ENCODE measurements around the gene ANKEF1. TPM values are rescaled to one million over a fixed set of nuclear protein-coding genes. Genes with fewer than 3 reads are reported as not detected.
A peak's percentile ranks its signal among the peaks of the same experiment; 100 is the strongest.

ANKEF1 gene
- total RNA-seq, 3 donors from 2014 or later: 3.6 to 13.1 (median 7.3) TPM

DNA sequence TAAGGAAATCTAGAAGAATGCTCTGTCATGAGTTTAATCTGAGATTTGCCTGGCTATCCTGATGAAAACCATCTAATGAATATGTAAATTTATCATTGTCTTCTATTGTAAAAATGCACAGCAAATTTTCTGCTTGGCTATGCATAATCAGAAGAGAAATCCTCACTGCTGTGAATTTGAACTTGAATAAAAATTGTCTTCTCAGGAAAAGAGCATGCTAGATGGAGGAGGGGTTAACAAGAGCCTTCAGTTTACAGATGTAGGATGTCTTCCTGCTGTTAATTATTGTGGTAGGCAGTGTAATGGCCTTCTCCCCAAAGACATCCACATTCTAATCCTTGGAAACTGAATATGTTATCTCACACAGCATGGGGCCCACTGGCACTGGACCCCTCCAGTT, 45.8 kb downstream of the ANKEF1 start:
- Histone ChIP-seq H3K4me1 (no peaks in the 10 kb centered on the region), H3K36me3 (no peaks in the 10 kb centered on the region), H3K9me3 (no peaks in the 10 kb centered on the region), H3K27me3 (no peaks in the 10 kb centered on the region), H3K4me3 (no peak overlapping the region), H3K27ac (no peak overlapping the region)
- intact Hi-C loops (cut with DNase I; ENCODE audit: low total_unique reads): no loop called here
- DNase-seq (ENCODE audit: low spot score in 2 of 2): no peak
- TF ChIP-seq POLR2A (IDR thresholded peaks at IDR 0.05) (no peak), POLR2AphosphoS5 (IDR thresholded peaks at IDR 0.05) (no peak)
- TF ChIP-seq, protein P1, sequence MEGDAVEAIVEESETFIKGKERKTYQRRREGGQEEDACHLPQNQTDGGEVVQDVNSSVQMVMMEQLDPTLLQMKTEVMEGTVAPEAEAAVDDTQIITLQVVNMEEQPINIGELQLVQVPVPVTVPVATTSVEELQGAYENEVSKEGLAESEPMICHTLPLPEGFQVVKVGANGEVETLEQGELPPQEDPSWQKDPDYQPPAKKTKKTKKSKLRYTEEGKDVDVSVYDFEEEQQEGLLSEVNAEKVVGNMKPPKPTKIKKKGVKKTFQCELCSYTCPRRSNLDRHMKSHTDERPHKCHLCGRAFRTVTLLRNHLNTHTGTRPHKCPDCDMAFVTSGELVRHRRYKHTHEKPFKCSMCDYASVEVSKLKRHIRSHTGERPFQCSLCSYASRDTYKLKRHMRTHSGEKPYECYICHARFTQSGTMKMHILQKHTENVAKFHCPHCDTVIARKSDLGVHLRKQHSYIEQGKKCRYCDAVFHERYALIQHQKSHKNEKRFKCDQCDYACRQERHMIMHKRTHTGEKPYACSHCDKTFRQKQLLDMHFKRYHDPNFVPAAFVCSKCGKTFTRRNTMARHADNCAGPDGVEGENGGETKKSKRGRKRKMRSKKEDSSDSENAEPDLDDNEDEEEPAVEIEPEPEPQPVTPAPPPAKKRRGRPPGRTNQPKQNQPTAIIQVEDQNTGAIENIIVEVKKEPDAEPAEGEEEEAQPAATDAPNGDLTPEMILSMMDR (IDR thresholded peaks at IDR 0.05): no peak

DNA sequence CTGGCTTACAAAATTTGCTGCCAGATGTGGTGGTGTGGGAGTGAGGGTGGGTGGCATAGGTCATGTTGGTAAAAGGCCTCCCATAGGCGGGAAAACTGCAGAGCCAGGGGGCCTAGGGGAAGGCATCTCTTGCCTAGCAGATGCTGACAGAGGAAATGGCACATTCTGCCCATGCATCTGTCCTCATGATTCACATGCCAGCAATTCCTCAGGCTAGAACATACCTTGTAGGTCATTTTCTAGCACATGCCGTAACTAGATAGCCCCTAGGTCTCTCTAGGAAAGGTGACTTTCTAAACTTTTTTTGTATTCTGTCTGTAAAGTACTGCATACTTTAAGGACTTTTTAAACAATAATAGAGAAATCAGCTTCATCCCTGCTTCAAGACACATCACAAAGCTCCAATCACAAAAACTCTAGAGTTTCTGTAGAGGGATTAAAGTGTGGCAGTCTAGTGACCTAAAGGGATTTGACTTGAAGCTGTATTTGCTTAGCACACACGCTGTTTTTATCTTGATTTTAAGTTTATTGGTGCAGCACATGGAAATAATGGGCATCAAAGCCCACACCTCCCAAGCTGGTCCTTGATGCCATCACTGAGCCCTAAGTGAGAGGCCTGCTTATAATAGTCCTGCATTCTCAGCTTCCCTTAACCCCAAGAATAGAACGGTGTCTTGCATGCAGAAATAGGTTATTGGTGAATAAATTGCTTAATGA, 55.2 kb downstream of the ANKEF1 start:
- H3K27me3 ChIP-seq: no peaks in the 10 kb centered on the region
- H3K4me3 ChIP-seq: no peak overlapping the region
- H3K4me1 ChIP-seq: no peaks in the 10 kb centered on the region
- no peak overlapping the region for H3K27ac ChIP-seq
- intact Hi-C loops (cut with DNase I; ENCODE audit: low total_unique reads): no loop called here
- TF ChIP-seq, protein P1 (IDR thresholded peaks at IDR 0.05): no peak
- TF ChIP-seq POLR2A (IDR thresholded peaks at IDR 0.05): no peak
- no peak for TF ChIP-seq POLR2AphosphoS5 (IDR thresholded peaks at IDR 0.05)
- no peaks in the 10 kb centered on the region for H3K36me3 ChIP-seq
- DNase-seq (ENCODE audit: low spot score in 2 of 2): no peak
- no peaks in the 10 kb centered on the region for H3K9me3 ChIP-seq

DNA sequence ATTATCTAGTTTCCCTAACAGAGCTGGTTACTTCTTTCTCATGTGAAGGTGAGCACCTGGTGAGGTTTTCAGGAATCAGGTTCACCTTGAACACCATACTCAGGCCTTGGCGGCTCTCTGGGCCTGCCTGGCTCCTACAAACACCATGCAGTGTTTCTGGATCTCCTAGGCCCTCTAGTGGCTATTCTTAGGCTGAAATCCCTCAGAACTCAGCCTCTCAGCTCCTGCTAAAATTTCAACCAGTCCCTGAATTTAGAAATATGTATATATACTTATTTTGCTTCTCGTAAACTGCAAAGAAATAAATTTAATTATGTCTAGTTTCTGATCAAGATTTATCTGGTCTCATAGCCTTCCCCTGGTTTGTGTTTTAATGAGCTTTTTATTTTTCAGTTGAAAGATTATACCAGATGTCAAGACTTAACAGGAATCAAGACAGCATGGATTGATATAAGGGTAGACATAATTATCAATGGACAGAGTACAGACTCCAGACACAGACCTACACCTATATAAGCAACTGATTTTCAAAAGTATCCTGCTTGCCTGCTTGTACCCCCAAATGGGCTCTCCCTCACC, 55.9 kb downstream of the ANKEF1 start:
- TF ChIP-seq POLR2A (IDR thresholded peaks at IDR 0.05): no peak
- no peak for TF ChIP-seq POLR2AphosphoS5 (IDR thresholded peaks at IDR 0.05)
- TF ChIP-seq, protein P1 (IDR thresholded peaks at IDR 0.05): peak in 2 of 3 donors; percentile 43 to 58
- Histone ChIP-seq H3K27me3 (no peaks in the 10 kb centered on the region), H3K4me1 (no peaks in the 10 kb centered on the region), H3K9me3 (no peaks in the 10 kb centered on the region), H3K36me3 (no peaks in the 10 kb centered on the region), H3K4me3 (no peak overlapping the region), H3K27ac (no peak overlapping the region)
- no peak for DNase-seq (ENCODE audit: low spot score in 2 of 2)
- intact Hi-C loops (cut with DNase I; ENCODE audit: low total_unique reads): no loop called here

DNA sequence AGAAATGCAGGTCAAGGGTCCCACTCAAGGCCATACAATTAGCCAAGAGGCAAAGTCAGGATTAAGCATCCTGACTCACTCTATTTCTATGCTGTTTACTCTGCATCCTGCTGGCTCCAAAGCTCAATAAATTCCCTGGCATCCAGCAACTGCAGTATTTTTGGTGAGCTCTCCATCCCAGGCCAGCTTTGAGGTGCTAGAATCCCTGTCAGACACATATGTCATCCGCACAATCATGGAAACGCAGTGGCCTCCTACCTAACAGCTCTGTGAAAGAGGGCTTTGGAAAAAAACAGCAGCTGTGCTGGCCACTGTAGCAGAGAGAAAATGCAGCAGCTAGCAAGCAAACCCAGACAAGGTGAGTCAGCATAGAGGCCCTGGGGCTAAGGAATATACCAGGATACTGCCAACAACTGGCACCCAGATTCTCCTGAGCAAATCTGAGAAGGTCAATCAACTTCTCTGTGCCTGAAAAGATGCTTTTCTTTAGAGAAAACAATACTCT, 58.4 kb downstream of the ANKEF1 start:
- no peaks in the 10 kb centered on the region for H3K9me3 ChIP-seq
- H3K27ac ChIP-seq: no peak overlapping the region
- no peak overlapping the region for H3K4me3 ChIP-seq
- TF ChIP-seq POLR2A (IDR thresholded peaks at IDR 0.05) (no peak), POLR2AphosphoS5 (IDR thresholded peaks at IDR 0.05) (no peak)
- TF ChIP-seq, protein P1 (IDR thresholded peaks at IDR 0.05): no peak
- H3K4me1 ChIP-seq: no peaks in the 10 kb centered on the region
- H3K36me3 ChIP-seq: no peaks in the 10 kb centered on the region
- no peaks in the 10 kb centered on the region for H3K27me3 ChIP-seq
- intact Hi-C loops (cut with DNase I; ENCODE audit: low total_unique reads): no loop called here
- DNase-seq (ENCODE audit: low spot score in 2 of 2): no peak

DNA sequence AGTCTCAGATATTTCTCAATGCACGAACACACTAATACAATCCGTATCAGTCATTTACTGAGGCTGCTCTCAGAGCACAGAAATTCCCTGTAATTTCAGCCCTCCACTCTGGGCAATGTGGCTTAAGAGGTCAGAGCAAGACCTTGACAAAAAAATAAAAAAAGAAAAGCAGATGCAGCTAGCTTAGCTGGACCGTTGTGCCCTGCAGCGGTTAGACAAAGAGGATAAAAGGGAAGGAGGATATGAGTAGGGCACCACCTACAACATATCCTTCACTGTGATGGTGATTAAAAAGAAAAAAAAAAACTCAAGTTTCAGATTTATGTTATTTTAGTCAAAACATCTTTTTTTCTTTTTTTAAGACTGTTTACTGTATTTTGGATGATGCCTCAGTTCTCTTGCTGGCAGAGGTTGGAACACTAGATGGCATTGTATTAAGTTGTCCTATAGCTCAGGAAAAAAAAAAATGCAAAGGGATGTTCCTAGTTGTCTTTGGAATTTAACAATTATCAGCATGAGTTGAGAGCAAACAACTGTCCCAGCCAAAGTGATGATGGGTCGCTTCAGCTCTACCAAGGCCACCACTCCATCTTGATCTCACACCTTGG, 59.9 kb downstream of the ANKEF1 start:
- TF ChIP-seq POLR2AphosphoS5 (IDR thresholded peaks at IDR 0.05): no peak
- TF ChIP-seq POLR2A (IDR thresholded peaks at IDR 0.05): no peak
- TF ChIP-seq, protein P1 (IDR thresholded peaks at IDR 0.05): no peak
- Histone ChIP-seq H3K9me3 (no peaks in the 10 kb centered on the region), H3K4me3 (no peak overlapping the region), H3K36me3 (no peaks in the 10 kb centered on the region), H3K4me1 (no peaks in the 10 kb centered on the region), H3K27ac (no peak overlapping the region), H3K27me3 (no peaks in the 10 kb centered on the region)
- intact Hi-C loops (cut with DNase I; ENCODE audit: low total_unique reads): no loop called here
- DNase-seq (ENCODE audit: low spot score in 2 of 2): no peak
